ENCODE measurements around the gene VAV2.

Gene VAV2

DNA sequence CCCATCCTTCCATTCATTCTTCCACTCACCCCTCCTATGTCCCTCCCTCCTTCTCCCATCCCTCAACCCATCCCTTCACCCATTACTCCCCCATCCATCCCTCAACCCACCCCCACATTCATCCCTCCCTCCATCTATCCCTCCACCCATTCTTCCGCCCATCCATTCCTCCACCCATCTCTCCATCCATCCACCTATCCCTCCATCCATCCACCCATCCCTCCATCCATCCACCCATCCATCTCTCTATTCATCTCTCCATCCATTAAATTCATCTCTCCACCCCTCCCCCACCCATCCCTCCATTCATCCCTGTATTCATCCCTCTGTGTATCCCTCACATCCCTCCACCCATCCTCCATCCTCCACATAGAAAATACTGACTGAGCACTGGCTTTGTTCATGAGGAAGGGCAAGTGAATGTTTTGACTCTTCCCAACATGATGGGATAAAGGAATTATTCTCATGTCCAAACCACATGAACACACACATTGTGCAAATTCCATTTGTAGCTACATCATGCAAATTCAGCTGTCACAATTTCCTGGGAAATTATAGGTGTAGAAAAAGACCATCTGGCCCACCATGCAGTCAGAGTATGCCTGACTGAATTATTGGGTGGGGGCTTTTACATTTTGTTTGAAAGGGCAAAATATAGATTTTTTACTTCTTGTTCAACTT, 6.9 kb upstream of the VAV2 start:
- no peak for DNase-seq (ENCODE audit: low read depth in 1 of 2, low spot score in 1 of 2)
- TF ChIP-seq JUND (IDR thresholded peaks at IDR 0.05; ENCODE audit: low read depth), result no peak
- in situ Hi-C loops (cut with HindIII; ENCODE audit: low pct_unique_long_range_greater_than_20kb, low sequenced_read_pairs), result no loop called here

- in situ Hi-C loops (cut with HindIII; ENCODE audit: low pct_unique_long_range_greater_than_20kb, low sequenced_read_pairs), result no loop called here
- no peak for DNase-seq (ENCODE audit: low read depth in 1 of 2, low spot score in 1 of 2)
Measured at GRCh38 chr9:133997584-133997983, 5.5 kb upstream of the VAV2 start.

GRCh38 chr9:133996531-133997520, 4.7 kb upstream of the VAV2 start:
- no peak for TF ChIP-seq JUND (IDR thresholded peaks at IDR 0.05; ENCODE audit: low read depth)
- DNase-seq (ENCODE audit: low read depth in 1 of 2, low spot score in 1 of 2), result no peak
- in situ Hi-C loops (cut with HindIII; ENCODE audit: low pct_unique_long_range_greater_than_20kb, low sequenced_read_pairs), result no loop called here

More at GRCh38 chr9:133997584-133997983, 5.5 kb upstream of the VAV2 start:
- TF ChIP-seq JUND (IDR thresholded peaks at IDR 0.05; ENCODE audit: low read depth), result no peak

GRCh38 chr9:133995012-133995896, 3.1 kb upstream of the VAV2 start:
- no peak for TF ChIP-seq JUND (IDR thresholded peaks at IDR 0.05; ENCODE audit: low read depth)
- DNase-seq (ENCODE audit: low read depth in 1 of 2, low spot score in 1 of 2), result peak in 1 of 2 experiments; percentile 62
- in situ Hi-C loops (cut with HindIII; ENCODE audit: low pct_unique_long_range_greater_than_20kb, low sequenced_read_pairs), result no loop called here

GRCh38 chr9:133994353-133995011, 2.4 kb upstream of the VAV2 start:
- no peak for TF ChIP-seq JUND (IDR thresholded peaks at IDR 0.05; ENCODE audit: low read depth)
- peak; percentile 79 to 89 for DNase-seq (ENCODE audit: low read depth in 1 of 2, low spot score in 1 of 2)
- in situ Hi-C loops (cut with HindIII; ENCODE audit: low pct_unique_long_range_greater_than_20kb, low sequenced_read_pairs), result no loop called here

GRCh38 chr9:133993635-133994253, 1.6 kb upstream of the VAV2 start:
- in situ Hi-C loops (cut with HindIII; ENCODE audit: low pct_unique_long_range_greater_than_20kb, low sequenced_read_pairs), result no loop called here
- TF ChIP-seq JUND (IDR thresholded peaks at IDR 0.05; ENCODE audit: low read depth), result no peak
- no peak for DNase-seq (ENCODE audit: low read depth in 1 of 2, low spot score in 1 of 2)

- TF ChIP-seq JUND (IDR thresholded peaks at IDR 0.05; ENCODE audit: low read depth), result no peak
- DNase-seq (ENCODE audit: low read depth in 1 of 2, low spot score in 1 of 2), result peak; percentile 61 to 85
- in situ Hi-C loops (cut with HindIII; ENCODE audit: low pct_unique_long_range_greater_than_20kb, low sequenced_read_pairs), result no loop called here
Measured at GRCh38 chr9:133992780-133993634, 883 bp upstream of the VAV2 start.

GRCh38 chr9:133991214-133991921, 756 bp downstream of the VAV2 start:
- TF ChIP-seq JUND (IDR thresholded peaks at IDR 0.05; ENCODE audit: low read depth), result no peak
- in situ Hi-C loops (cut with HindIII; ENCODE audit: low pct_unique_long_range_greater_than_20kb, low sequenced_read_pairs), result no loop called here
- peak in 1 of 2 experiments; percentile 32 for DNase-seq (ENCODE audit: low read depth in 1 of 2, low spot score in 1 of 2)

DNA sequence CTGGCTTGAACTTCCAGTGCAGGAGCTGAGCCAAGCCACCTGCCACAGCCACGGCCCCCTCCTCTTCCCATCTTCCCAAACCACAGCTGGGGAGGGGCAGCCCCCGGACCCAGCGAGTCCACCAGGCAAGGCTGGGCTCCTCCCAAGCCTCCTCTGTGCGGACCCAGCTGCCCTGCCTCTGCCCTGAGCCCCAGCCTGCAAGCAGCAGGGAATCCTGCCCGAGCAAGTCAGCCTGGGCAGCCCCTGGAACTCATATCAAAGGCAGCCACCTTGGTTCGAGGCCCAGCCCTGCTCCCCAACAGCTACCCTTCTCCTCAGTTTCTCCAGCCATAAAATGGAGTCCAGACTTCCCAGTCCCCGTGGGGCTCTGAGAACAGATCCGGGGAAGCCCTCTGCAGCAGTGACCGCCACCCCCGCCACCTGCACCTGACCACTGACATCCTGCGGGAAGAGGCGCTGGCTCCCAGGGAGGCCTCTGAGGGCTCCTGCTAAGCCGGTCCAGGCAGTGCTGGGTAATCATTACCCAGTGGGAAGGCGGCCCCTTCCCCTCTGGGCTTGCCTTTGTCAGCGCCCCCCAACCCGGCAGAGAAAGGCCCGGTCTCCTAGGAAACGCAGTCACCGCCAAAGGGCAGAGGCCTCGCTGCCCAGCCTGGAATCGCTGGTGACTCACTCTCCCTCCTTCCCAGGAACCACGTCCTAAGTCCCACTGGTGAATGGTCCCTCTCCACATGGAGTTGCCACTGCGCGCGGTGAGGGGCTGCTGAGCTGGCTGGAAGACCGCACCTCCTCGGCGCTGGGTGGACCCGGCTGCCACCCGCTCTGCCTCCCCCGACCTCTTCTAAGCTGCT, 1.5 kb downstream of the VAV2 start:
- in situ Hi-C loops (cut with HindIII; ENCODE audit: low pct_unique_long_range_greater_than_20kb, low sequenced_read_pairs), result no loop called here
- no peak for TF ChIP-seq JUND (IDR thresholded peaks at IDR 0.05; ENCODE audit: low read depth)
- peak in 1 of 2 experiments; percentile 42 for DNase-seq (ENCODE audit: low read depth in 1 of 2, low spot score in 1 of 2)
